GDM1 (cell line): ENCODE results near the gene B9D1.

Source experiments
- DNase-seq: peaks from one replicate; lab custom pipeline; 2025; lab: John Stamatoyannopoulos, UW

Gene B9D1

DNA sequence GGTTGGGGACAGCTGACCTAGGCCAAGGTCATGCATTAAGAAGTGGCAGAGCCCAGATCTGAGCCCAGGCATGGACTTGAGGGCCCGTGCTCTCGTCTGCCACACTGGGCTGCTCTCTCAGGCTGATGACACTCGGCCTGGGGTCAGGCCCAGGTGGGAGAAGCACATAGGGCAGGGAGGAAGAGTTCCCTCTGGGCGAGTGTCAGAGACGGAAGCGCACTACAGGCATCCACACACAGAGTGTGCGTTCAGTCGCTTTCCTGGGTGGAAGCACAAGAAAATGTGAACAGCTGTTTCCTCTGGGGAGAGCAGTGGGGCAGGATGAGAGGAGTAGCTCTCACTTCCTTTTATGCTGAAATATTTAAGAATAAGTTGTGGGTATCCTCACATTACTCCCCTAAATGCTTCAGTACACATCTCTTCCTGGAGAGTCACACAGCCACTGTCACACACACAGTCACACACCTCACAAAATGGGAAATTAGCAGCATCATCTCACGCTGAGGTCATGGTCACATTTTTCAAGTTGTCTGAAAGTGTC lies 59.7 kb downstream of the B9D1 start:
- no peak for DNase-seq

DNA sequence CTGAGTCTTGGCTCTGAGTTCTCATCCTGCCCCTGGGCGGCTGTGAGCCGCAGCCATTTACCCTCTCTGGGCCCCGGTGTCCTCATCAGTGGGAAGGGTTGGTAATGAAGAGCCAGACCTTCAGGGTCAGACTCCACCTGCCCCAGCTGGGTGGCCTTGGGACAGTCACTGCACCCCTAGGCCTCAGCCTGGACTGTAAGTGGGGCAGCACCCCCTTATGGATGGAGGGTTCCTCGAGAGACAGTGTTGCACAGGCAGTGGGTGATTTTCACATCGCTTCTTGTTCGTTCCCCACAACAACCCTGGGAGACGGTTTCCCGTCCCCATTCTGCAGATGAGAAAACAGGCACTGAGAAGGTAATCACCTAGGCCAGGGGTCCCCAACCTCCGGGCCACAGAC lies 60.5 kb downstream of the B9D1 start:
- no peak for DNase-seq

DNA sequence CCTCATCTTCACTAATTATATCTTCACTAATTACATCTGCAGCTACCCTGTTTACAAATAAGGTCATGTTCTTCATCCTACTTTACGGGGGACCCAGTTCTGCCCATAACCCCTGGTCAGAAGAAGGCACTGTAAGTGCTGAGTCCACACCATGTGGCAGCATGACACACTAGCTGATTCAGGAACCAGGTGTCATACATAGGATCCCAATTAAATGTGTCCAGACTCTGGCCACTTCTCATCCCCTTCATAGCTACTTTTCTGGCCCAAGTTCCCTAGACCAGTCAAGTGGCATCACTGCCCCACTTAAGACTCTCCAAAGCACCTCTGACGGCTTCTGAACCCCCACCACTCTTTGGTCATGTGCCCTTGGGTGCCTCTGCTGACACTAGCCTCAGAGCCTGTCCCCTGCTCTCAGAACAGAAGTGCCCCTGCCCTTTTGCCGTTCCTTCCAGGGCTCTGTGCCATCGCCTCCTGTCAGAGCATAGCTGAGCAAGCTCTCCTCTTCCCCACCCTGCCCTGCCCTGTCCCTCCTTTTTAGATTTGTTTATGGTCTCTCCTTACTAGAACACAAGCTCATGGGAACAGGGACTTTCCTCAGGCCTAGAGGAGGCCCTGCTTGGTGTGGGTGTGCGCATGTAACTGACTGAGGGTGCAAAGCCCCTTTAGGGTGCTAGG lies 61.1 kb downstream of the B9D1 start:
- no peak for DNase-seq

DNA sequence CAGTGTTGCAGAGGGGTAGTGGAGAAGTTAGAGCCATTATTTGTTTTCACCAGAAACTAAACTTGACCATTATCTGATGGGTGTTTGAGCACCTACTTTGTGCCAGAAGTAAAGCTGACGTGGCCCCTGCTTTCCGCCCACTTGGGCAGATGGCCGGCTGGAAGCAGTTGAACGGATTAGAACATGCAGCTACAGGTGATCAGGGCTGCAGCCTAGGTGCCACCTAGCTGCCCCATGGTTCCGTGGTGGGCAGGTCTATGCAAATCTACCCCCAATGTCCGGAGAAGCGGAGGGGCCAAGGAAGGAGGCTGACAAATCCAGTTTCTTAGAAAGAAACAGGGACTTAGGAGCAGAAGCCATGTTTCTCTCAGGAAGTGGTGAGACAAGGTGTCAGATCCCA lies 62.7 kb downstream of the B9D1 start:
- no peak for DNase-seq

DNA sequence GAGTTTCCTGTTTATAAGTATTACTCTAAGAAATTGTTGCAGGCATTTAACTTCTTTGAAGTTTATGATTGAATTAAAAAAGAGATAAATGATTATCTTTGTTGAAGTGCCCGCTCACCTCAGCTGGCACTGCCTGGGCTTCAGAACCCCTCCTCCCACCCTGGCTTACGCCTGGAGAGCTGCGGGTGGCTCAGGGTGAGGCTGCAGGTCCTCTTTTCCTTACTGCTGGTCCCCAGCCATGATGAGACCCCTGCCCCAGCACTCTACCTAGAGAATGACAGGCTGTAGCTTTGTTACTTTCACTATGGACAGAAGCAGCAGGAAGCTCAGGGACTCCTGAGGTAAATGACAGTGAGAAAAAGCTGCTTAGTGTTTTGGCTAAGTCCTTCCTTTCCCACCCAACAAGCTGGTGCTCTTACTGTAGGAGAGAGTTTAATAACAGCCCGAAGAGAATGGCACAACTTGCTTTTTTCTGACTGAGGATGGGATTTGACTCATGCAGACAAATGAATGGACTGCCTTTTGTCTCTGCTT lies 63.2 kb downstream of the B9D1 start:
- DNase-seq = no peak

DNA sequence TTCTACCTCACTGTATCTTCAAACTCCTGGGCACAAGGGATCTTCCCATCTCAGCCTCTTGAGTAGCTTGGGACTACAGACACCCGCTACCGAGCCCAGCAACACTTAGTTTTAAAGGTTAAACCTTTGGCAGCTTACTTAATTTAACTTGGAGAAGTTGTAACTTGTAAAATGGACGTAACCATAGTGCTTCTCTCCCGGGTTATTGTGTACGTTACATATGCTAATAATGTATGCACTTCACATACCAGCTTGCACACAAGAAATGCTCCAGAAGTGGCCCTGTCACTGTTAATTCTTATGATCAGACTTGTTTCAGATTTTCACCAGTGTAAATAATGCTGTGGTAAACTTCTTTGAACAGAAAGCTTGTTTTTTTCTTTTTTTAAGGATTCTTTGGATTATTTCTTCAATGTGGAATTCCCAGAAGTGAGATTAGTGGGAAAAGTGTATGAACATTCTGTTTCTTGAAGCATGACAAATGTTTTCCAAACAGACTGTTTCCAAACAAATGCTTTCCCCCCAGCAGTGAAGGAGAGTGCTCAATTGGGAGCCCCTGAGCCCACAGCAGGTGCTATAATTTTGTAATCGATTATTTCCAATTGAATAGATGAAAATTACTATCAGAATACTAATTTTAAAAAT lies 63.8 kb downstream of the B9D1 start:
- DNase-seq = no peak

DNA sequence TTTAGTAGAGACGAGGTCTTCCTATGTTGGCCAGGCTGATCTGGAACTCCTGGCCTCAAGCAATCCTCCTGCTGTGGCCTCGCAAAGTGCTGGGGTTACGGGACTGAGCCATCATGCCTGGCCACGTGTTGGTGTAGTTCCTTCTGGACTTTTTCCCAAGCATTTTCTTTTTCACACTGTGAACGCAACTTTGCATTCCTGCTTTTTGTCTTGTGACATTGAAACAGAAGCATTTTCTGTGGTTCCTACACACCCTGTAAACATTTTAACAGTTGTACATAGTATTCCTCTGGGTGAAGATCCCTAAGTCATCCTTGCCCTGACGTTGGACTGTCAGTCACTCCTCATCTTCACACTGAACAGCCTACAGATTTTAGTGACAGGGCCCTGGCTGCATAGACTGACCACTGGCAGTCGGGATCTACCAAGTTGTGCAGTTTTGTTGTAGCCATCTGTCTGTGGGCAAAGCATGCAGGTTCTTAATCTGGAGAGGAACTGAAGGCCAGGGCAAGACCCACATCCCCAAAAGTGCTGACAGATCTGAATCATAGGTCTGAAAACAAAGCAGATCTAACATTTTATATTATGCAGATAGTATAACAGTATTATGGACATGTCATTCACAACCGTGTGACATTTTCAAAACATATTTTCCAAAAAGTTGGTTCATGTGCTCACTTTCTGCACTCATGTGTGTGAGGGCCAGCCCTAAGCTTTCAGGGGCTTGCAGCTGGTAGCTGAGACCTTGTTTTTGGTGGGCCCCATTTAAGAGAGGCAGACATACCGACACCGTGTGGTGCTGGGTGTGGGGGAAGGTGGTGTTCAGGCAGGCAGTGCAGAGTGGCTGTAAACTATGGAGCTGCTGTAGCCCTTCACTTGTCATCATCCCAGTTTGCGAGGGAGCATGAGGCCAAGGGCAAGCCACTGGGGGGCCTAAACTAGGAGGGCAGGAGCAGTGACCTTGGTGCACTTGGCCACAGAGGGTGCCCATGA lies 65.4 kb downstream of the B9D1 start:
- DNase-seq = no peak

DNA sequence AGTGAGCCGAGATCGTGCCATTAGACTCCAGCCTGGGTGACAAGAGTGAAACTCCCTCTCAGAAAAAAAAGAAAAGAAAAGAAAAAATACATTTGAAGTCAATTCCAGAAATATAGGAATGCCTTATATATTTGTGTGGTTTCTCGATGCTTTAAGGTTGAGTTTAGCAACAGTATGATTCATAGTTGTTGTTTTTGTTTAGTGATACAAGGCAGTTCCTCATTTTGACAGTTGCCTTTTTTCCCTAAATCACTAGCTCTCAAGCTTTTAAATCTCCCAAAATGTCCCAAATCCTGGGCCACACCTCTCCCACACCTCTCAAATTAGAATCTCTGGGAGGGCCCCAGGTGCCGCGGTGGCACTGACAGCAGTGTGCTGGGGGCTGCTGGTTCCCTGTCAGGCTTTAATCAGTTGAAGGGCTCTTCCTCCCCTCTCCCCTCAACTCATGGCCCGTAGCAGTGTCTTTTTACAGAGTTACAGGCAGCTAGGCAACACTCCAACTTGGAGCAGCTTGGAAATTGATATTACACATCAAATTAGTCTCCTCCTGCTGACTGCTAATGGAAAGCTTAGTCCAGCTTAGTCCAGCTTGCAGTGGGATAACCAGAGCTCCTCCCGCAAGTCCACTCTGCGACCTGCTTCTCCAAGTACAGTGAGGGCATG lies 66.9 kb downstream of the B9D1 start:
- no peak for DNase-seq

DNA sequence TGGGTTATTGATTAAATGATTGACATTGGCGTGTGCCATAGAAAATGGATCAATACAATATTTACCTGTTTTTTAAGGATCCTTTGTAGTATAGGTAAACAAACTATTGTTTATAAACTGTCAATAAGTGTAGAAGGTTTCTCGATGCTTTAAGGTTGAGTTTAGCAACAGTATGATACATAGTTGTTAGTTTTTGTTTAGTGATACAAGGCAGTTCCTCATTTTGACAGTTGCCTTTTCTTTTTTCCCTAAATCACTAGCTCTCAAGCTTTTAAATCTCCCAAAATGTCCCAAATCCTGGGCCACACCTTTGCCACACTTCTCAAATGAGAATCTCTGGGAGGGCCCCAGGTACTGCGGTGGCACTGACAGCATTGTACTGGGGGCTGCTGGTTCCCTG lies 68.1 kb downstream of the B9D1 start:
- DNase-seq = no peak
